ENCODE results near the gene NFAT5. TPM values are rescaled to one million over a fixed set of nuclear protein-coding genes. Genes with fewer than 3 reads are reported as not detected.

Gene NFAT5
- total RNA-seq, 1 donor from 2014 or later = 14.7 TPM

DNA sequence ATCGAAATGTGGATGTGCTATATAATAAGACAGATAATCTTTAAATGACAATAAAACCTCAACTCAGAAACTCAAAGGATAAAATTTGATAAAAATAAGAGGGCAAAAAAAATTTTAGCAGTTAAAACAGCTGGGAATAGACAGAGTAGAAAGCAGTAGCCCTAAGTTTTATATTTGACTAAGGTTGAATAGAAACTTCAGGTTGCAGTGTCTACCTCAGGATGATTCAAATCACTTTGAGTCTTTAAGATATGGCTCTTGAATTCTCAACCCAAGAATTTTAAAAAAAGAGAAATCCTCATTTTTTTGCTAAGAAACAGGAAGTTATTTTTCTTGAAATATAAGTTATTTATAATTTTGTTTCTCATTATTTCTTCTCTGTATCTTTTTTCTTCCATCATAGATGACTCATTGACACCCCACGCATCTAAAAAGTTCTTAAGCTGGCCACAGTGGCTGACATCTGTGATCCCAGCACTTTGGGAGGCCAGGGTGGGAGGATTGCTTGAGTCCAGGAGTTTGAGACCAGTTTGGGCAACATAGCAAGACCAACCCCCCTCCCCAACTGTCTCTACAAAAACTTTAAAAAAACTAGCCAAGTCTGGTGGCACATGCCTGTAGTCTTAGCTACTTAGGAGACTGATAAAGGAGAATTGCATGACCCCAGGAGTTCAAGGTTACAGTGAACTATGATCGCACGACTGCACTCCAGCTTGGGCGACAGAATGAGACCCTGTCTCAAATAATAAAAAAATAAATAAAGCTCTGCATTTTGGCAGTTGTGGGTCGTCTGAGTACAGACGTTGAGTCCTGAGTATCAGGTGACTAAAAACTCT, 23.9 kb downstream of the NFAT5 start:
- no peak for FAIRE-seq
- DNase-seq (ENCODE audit: low spot score in 2 of 2) = no peak

DNA sequence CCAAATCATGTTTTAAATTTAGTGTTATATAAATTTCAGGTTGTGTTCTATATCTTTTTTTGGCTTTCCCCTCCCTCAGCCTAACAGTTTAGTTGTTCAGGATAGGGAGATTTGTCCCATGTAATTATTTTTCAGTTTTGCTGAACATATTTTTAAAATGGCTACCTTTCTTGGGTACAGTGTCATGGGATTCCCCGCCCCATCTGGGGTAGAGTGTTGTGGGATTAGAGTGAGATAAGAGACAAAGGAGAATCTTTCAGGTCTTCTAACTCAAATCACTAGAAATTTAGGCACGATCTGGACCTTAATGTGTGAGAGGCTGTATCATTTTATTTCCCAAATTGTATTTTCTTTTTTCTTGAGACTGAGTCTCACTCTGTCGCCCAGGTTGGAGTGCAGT, 24.8 kb downstream of the NFAT5 start:
- FAIRE-seq (no peak), DNase-seq (ENCODE audit: low spot score in 2 of 2) (no peak)

DNA sequence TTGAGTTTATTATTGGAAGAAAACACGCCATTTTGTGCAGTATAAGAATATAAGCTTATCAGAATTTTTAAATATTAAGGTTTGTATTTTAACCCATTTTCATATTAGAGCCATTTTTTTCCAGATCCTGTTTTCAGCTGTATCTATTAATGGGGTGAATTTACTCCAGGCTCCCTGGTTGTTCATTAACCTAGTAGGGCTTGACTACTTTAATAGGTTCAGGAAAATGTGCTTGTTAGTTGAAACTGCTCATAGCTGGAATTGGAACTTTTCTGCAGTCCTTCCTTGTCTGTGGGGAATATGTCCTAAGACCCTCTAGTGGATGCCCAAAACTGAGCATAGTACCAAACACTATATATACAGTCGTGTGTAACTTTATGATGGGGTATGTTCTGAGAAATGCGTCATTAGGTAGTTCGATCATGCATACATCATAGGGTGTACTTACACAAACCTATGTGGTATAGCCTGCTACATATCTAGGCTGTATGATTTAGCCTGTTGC, 28.0 kb downstream of the NFAT5 start:
- FAIRE-seq (no peak), DNase-seq (ENCODE audit: low spot score in 2 of 2) (no peak)

DNA sequence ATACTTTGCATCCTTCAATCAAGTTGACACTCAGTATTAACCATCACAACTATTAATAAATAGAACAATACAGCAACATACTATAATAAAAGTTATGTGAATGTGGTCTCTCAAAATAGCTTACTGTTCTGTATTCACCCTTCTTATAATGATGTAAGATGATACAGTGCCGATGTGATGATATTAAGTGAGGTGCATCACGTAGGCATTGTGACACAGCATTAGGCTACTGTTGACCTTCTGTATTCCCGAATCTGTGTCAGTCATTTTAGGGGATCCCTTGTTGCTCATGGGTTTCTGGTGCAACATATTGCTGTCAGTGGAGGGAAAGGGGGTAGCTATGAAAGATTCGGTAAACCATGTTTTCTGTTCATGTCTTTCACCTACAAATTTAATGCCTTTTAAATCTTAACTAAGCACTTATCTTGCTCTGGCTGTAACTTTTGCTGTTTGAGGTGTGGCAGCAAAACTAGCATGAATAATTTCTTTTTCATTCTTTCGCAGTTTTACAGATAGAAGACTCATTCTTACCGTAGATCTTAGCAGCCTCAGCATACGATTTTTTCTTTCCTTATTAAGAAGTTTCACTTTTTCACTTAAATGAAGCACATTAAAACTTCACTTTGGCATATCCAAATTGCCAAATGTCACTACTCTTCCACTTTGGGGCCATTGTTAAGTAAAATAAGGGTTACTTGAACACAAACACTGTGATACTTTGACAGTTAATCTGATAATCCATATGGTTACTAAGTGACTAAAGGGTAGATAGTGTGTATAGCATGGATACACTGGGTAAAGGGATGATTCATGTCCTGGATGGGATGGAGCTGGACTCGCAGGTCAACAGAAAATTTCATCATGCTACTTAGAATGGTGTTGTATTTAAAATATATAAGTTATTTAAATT, 29.6 kb downstream of the NFAT5 start:
- FAIRE-seq (no peak), DNase-seq (ENCODE audit: low spot score in 2 of 2) (no peak)

DNA sequence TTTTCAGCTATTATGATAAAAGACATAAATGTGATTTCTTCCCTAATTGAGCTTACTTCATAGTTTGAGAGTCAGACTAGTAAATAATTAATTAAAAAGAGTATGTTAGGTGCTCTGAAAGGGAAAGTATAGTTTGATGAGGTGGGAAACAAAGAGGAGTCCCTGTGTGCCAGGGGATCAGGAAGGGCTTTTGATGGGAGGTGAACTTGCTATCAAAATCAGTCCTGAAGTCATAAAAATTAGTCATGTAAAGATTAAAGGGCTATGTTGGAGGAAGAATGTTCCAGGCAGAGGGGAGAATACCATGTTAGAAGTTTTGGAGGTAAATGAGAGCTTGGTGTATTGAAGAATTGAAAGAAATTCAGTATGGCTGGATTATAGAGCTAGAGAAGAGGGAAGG, 31.0 kb downstream of the NFAT5 start:
- DNase-seq (ENCODE audit: low spot score in 2 of 2) (no peak), FAIRE-seq (no peak)

DNA sequence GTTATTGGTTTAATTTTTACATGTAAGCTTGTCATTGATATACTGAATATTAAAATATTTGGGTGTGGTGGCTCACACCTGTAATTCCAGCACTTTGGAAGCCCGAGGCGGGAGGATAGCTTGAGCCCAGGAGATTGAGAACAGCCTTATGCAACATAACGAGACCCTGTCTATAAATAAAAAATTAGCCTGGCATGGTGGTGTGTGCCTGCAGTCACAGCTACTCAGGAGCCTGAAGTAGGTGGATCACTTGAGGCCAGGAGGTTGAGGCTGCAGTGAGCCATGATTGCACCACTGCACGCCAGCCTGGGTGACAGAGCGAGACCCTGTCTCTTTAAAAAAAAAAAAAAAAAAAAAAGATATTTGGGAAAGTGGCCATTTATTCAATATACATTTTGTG, 32.3 kb downstream of the NFAT5 start:
- DNase-seq (ENCODE audit: low spot score in 2 of 2) (no peak), FAIRE-seq (no peak)

DNA sequence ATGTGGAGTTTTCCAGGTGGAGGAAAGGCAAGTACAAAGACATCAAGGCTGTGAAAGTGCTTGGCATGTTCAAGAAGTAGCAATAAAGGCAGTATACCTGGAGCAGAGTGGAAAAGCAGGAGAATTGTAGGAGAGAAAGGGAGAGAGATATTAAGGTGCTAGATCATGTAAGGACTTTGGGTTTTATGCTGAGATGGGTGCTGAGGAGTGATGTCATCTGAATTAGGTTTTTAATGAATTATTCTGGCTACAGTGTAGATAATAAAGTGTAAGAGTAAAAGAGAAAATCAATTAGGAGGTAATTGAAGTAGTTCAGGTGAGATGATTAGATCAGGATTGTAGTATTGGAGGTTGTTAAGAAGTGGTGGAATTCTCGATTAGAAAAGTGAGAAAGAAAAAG, 34.0 kb downstream of the NFAT5 start:
- no peak for DNase-seq (ENCODE audit: low spot score in 2 of 2)
- FAIRE-seq = no peak

DNA sequence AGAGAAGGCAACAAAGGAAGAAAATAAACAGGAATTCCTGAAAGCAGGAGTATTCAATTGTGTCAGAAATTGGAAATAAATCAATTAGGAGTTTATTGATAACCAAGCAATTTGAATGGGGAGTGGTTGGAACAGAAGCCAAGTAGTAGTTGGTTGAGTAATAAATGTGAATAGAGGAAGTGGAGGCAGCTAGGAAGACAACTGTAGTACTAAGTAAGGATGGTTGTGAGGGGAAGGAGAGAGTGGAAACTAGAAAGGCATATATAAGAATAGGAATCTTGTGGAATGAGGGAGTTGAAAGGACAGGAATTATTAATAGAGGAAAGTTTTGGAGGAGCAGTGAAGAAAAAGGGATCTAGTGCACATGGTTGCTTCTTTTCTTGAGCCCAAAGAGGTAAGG, 34.4 kb downstream of the NFAT5 start:
- DNase-seq (ENCODE audit: low spot score in 2 of 2) = no peak
- no peak for FAIRE-seq

DNA sequence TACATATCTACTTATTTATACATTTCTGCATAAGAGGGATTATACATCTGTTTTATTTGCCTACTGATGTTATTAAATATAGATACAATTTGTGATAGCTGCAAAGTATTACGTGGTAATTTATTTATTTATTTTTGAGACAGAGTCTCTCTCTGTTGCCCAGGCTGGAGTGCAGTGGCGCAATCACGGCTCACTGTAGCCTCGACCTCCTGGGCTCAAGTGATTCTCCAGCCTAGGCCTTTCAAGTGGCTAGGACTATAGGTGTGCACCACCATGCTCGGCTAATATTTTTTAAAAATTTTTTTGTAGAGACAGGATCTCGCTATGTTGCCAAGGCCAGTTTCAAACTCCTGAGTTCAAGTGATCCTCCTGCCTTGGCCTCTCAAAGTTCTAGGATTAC, 35.5 kb downstream of the NFAT5 start:
- DNase-seq (ENCODE audit: low spot score in 2 of 2) = no peak
- no peak for FAIRE-seq

DNA sequence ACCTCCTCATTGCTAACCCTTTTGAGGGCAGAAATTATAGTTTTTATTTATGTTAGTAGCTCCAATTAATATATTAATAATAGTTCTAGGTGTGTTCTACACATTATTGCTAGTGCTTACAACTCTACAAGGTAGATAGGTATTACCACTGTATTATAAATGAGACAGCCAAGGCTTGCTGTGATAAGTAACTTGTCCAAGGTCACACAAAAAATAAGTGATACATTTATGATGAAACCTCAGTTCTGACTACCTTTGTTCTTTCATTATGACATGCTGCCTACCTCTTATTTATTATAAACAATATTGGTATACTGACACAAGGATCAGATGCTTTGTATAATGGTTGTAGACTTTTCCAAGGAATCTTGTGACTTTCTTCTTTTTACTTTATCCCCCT, 41.2 kb downstream of the NFAT5 start:
- FAIRE-seq (no peak), DNase-seq (ENCODE audit: low spot score in 2 of 2) (no peak)

DNA sequence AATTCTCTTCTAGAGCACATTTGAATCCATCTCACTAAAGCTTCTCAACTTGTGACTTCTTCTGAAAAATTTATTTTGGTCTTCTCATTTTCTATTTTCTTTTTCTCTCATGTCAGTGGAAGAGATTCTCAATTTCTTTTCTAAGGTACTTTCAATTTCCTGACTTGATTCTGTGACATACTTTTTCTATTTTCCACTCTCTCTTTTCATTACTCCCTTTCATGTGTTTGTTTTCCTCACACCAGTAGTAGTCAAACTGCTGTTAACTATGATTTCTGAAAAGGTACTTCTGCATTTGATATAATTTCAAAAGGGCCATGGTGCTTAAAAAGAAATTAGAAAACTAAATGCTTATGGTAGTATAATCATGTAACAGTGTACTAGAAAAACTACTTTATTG, 41.9 kb downstream of the NFAT5 start:
- DNase-seq (ENCODE audit: low spot score in 2 of 2) = no peak

DNA sequence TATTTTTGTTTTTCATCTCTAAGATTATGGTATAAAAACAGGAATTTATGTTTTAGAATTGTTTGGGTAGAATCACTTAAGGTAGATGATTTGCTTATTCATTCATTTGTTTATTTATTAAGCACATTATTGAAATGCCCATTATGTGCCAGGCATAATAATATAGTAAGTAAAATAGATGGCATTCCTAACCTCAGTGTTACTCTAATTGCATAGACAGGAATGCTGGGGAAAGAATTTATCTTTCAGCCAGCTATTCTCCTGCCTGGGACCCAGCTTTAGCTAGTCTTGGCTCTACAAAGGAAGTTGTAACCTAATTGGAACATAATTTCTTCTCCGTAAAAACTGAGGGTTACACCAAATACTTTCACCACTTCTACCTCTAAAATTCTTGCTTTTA, 44.6 kb downstream of the NFAT5 start:
- DNase-seq (ENCODE audit: low spot score in 2 of 2) (no peak), FAIRE-seq (no peak)

More for the DNA sequence above, 41.9 kb downstream of the NFAT5 start:
- no peak for FAIRE-seq

DNA sequence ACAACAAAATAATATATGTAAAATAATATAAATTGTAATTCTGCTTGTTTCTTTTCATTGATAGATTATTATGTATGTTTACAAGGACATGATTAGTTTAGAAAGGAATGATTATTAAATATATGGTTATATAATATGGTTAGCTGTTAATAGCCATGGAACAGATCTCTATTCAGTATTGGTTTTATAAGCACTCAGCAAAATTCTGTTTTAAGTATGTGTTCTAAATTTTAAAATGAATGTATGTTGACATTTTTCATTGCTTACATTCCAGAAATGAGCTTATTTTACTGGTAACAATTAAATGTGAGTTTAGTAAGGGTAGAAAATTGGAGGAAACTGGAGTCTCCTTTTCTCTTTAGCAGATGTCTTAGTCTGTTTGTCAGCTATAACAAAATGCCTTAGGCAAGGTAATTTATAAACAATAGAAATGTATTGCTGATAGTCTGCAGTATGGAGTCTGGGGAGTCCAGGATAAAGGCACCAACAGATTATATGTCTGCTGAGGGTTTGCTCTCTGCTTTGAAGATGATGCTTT, 45.4 kb downstream of the NFAT5 start:
- FAIRE-seq (no peak), DNase-seq (ENCODE audit: low spot score in 2 of 2) (no peak)

DNA sequence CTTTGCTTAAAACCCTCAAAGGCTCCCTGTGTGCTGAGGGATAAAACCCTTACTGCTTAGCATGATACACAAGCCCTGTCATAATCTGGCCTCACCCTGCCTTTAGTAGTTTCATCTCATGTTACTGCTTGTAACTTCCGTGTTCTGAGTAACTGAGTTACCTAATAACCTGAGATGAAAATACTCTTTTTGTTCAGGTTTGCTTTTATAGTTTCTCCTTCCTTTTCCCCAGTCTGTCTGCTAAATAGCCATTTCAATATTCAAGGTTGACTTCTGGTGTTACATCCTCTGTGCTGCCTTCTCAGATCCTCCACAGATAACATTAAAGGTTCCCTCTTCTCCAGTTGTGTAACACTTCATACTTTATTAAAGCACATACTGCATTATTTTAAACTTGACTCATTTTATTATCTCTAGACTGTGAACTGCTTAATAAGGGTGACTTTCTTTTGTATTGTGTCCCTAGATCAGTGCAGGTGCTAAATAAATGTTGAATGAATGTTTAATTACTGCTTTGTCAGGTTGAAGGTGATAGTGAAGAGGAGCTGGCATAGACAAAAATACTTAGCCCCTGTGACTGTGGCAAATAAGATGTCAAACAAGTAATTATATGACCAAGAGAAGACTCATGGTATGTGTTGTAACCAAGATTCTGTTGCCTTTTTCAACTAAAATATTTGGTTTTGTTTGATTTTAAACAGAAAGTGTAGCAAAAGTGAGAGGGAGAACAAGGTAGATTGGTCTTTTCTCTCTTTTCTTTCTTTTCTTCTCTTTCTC, 47.8 kb downstream of the NFAT5 start:
- no peak for FAIRE-seq
- no peak for DNase-seq (ENCODE audit: low spot score in 2 of 2)

DNA sequence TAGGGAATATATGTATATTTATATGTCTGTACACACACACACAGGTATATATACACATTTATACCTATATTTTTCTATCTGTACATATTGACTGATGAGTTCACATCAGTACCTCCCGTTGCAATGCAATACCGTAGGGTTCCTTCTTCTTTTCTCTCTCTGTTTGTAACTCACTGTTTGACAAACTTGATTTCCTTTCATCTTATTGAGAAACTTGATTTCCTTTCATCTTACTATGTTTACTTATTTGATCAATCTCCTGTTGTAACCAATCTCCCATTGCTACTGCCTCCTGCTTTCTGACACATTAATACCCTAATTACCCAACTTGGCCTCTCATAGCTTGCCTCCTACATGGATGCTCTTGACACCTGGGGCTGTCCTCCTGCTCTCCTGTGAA, 49.8 kb downstream of the NFAT5 start:
- FAIRE-seq (no peak), DNase-seq (ENCODE audit: low spot score in 2 of 2) (no peak)

DNA sequence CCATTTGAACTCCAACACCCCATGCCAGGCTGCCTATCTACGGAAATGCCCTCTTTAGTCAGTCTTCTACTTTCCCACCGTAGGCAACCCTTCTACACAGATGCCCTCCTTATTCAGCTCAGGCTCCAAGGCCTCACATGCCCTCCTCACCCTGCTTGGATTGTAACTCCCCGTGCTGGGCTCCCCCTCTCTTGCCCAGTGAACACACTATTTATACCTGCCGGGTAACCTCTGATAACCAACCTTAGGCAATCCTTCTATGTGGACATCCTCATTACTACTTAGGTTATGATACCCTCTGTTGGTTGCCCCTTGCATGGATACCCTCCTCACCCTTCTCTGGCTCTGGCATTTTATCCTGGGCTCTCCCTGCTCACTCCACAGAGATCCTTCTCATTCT, 50.3 kb downstream of the NFAT5 start:
- no peak for FAIRE-seq
- DNase-seq (ENCODE audit: low spot score in 2 of 2) = no peak

DNA sequence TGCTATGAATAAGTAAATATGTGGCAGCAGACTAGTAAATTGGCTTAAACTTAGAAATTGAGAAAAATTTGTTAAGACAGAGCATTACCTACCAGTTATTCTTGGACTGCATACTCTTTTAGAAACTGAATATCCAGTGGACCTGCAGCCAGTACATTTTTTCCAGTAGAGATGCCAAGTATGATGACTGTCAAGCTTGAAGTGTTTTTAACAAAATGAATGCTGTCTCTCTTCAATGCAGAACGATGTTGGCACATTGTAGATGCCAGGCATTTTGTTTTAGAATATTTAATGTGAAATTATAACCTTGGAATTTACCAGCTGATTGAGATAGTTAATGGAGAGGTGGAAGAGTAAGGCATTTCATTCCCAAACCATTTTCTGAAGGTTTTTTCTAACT, 52.5 kb downstream of the NFAT5 start:
- FAIRE-seq (no peak), DNase-seq (ENCODE audit: low spot score in 2 of 2) (no peak)

DNA sequence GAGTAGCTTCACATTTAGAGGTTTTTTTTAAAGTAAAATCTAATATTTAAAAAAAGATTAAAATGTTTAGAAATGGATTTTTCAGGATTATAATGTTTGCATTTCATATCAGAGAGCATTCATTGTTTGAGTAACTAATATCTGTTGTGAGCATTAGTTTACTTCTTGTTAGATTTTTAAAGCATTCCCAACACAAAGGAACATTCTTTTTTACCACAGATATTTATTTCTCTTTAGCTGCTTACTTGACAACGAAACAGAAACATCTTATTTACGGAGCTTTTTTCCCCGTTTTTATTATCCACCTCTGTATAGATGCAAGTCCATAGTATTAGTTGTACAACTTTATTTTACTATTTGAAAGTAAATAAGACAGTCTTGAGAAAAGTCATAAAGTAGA, 53.0 kb downstream of the NFAT5 start:
- DNase-seq (ENCODE audit: low spot score in 2 of 2) (no peak), FAIRE-seq (no peak)

DNA sequence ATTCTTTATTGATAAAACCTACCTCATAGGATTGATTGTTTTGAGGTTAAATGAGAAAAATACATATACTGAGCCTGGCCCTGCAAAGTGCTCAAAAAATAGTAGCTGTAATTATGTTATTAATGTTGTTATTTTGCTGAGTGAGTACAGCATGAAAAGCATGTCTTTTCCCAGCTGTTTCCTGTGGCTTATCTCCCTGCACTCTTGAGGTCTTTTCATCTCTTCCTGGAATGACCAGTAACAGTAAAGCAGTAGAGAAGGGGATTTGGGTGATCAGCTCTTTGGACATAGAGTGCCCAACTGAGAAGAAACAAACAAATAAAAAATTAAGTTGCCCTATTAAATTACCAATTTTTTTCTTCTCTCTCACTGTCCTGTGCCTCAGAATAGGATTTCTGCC, 53.7 kb downstream of the NFAT5 start:
- no peak for DNase-seq (ENCODE audit: low spot score in 2 of 2)
- no peak for FAIRE-seq

DNA sequence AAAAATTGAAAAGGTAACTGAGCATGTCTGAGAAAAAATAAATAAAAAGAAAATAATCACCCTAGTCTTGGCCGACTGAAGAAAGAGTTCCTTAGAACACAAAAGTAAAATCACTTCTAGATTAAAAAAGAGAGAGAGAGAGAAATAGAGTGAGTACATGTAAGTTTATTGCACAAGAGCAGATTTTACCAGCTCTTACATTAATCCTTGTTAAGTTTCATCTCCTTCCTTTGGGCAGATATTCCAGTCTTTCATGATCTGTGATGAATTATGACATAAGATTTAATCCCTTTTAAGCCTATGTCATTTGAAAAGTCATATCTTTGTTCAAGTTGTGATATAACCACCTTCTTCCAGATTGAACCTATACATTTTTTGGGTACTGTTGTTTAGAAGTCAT, 54.8 kb downstream of the NFAT5 start:
- DNase-seq (ENCODE audit: low spot score in 2 of 2) (no peak), FAIRE-seq (no peak)

DNA sequence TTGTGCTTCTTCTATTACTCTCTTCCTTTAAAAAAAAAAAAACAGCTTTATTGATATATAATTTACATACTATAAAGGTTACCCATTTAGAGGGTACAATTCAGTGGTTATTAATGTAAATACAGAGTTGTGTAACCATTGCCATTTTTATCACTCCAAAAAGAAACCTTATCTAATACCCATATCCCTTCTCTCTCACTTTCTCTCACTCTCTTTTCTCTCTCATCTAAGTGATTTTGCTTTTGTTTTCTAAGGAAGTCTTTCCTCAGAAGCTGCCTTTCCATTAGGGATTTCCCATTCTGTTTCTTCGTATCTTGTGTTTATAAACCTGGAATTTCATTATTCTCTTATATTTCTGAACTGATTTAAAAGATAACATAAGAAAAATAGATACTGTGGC, 55.5 kb downstream of the NFAT5 start:
- DNase-seq (ENCODE audit: low spot score in 2 of 2) = no peak
- FAIRE-seq = no peak

All from frontal cortex (tissue), 4 donors.